Astrocyte (in vitro differentiated cells and primary cell): ENCODE measurements around the gene PRPF31. TPM values are rescaled to one million over a fixed set of nuclear protein-coding genes. Genes with fewer than 3 reads are reported as not detected.

Source experiments
- DNase-seq: peaks from one replicate; pipeline ENCODE4 v3.0.0-alpha.2; 2010; ENCODE audit warnings: low read depth
- FAIRE-seq: peaks from 2 replicates; lab custom pipeline; 2011; peaks lifted over from hg19 to GRCh38; lab: Jason Lieb, UNC
- H2AFZ ChIP-seq: 2 replicates; pipeline ENCODE4 v1.6.0; 2012; ENCODE audit warnings: low read depth, low read length, inconsistent platforms
- H3K27ac ChIP-seq: 2 replicates; pipeline ENCODE4 v1.5.1; 2011; ENCODE audit warnings: low read depth, low read length, inconsistent platforms
- H3K27me3 ChIP-seq: 2 replicates; pipeline ENCODE4 v1.6.0; 2011; ENCODE audit warnings: low read length, inconsistent platforms; ENCODE audit not compliant: insufficient read depth
- H3K36me3 ChIP-seq: 2 replicates; pipeline ENCODE4 v1.5.1; 2011; ENCODE audit warnings: low read length, inconsistent platforms; ENCODE audit not compliant: insufficient read depth
- H3K4me1 ChIP-seq: 2 replicates; pipeline ENCODE4 v1.5.1; 2011; ENCODE audit warnings: low read length, inconsistent platforms; ENCODE audit not compliant: insufficient read depth
- H3K4me2 ChIP-seq: 2 replicates; pipeline ENCODE4 v1.6.0; 2012; ENCODE audit warnings: low read length, inconsistent platforms
- H3K4me3 ChIP-seq: 2 replicates; pipeline ENCODE4 v1.5.1; 2011; ENCODE audit warnings: low read depth, mild to moderate bottlenecking, low read length, inconsistent platforms; ENCODE audit not compliant: insufficient read depth
- H3K79me2 ChIP-seq: 2 replicates; pipeline ENCODE4 v1.6.0; 2012; ENCODE audit warnings: mild to moderate bottlenecking, low read length, inconsistent platforms; ENCODE audit not compliant: insufficient read depth
- H3K9ac ChIP-seq: 2 replicates; pipeline ENCODE4 v1.6.0; 2012; ENCODE audit warnings: mild to moderate bottlenecking, low read length, inconsistent platforms
- H3K9me3 ChIP-seq: 2 replicates; pipeline ENCODE4 v1.5.1; 2012; ENCODE audit warnings: low read depth, mild to moderate bottlenecking, low read length, inconsistent platforms; ENCODE audit not compliant: insufficient read depth
- H4K20me1 ChIP-seq: 2 replicates; pipeline ENCODE4 v1.6.0; 2012; ENCODE audit warnings: low read length, inconsistent platforms; ENCODE audit not compliant: insufficient read depth
- H3K27ac Mint-ChIP-seq: one replicate; pipeline ENCODE4 v1.8.0; 2021; ENCODE audit warnings: mild to moderate bottlenecking, mixed read lengths; ENCODE audit not compliant: unreplicated experiment
- H3K27me3 Mint-ChIP-seq: one replicate; pipeline ENCODE4 v1.8.0; 2021; ENCODE audit warnings: low read depth, mixed read lengths; ENCODE audit not compliant: unreplicated experiment
- H3K36me3 Mint-ChIP-seq: one replicate; pipeline ENCODE4 v1.8.0; 2021; ENCODE audit warnings: low read depth, mixed read lengths; ENCODE audit not compliant: unreplicated experiment
- H3K4me1 Mint-ChIP-seq: one replicate; pipeline ENCODE4 v1.8.0; 2021; ENCODE audit warnings: low read depth, mixed read lengths; ENCODE audit not compliant: unreplicated experiment
- H3K4me3 Mint-ChIP-seq: one replicate; pipeline ENCODE4 v1.8.0; 2021; ENCODE audit warnings: mild to moderate bottlenecking, moderate library complexity, mixed read lengths; ENCODE audit not compliant: unreplicated experiment
- H3K9me3 Mint-ChIP-seq: one replicate; pipeline ENCODE4 v1.8.0; 2021; ENCODE audit warnings: mild to moderate bottlenecking, mixed read lengths; ENCODE audit not compliant: unreplicated experiment
- EZH2 ChIP-seq: IDR thresholded peaks from 2 replicates; pipeline ENCODE4 v1.6.1; 2012; ENCODE audit warnings: mild to moderate bottlenecking, low read length, inconsistent platforms; ENCODE audit not compliant: insufficient read depth
- total RNA-seq: library from RNA; stranded (reverse); gene quantifications from 2 replicates; pipeline ENCODE4 v1.2.1, GENCODE V29; 2021
- TF ChIP-seq, protein P1 (sequence below): IDR thresholded peaks from 2 replicates; pipeline ENCODE4 v1.5.1; 2011; ENCODE audit warnings: low read depth, mild to moderate bottlenecking, inconsistent platforms, low read length, moderate library complexity; ENCODE audit not compliant: insufficient read depth

The PRPF31 gene
- total RNA-seq, 1 donor from 2014 or later, result 67.2 TPM

DNA sequence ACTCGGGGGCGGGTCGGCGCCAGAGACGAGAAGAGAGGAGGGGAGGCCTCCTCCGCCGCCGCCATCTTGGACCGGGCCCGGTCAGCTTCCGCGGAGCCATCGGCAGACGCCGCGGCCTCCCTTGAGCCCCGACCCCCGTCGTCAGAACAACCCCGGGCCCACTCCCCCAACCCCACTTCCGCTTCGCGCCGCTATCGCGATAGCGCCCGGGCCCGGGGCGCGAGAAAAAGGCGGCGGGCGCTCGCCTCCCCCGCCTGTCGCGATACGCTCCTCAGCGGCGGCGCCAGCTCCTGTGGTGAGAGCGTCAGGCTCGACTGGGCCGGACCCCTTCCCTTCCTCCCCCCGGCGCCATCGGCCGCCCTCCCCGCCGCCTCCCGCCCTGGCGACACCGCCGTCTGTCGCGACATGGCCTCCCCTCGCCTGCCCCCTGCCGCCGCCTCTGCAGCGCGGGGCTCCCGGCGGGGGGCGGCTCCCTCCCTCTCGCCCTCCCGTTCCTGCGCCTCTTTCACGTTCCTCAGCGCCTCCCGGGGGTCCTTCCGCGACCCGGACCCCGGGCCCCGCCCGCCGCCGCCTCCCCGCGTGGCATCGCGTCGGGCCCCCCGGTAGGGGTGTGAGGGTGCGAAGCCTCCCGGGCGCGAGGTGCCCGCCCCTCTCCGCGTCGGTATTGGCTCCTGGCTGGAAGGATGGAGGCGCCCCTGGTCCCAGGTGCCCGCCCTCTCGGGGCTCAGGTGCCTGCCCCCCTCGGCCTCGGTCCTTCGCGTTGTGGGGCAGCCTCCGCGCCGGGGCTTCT is 22.3 kb downstream of the PRPF31 start, which contains the start of gene CNOT3:
Gene CNOT3 (plus strand): TSS at position 64 of the 790 bp plus-strand sequence. CDS start 5,217 bp downstream, outside the sequence.
- H3K27ac Mint-ChIP-seq, result peak within 1 kb of the TSS; percentile 87
- Histone ChIP-seq H2AFZ (peak within 1 kb of the TSS; percentile 67), H4K20me1 (peaks cover 45% of the 10 kb centered on the region), H3K4me2 (peak within 1 kb of the TSS; percentile 95), H3K79me2 (peaks cover 54% of the 10 kb centered on the region), H3K9ac (peak within 1 kb of the TSS; percentile 98), H3K4me1 (peaks cover 21% of the 10 kb centered on the region), H3K27me3 (no peaks in the 10 kb centered on the region), H3K27ac (peak within 1 kb of the TSS; percentile 92), H3K9me3 (no peaks in the 10 kb centered on the region), H3K36me3 (peaks cover 8% of the 10 kb centered on the region), H3K4me3 (peak within 1 kb of the TSS; percentile 72)
- TF ChIP-seq, protein P1, sequence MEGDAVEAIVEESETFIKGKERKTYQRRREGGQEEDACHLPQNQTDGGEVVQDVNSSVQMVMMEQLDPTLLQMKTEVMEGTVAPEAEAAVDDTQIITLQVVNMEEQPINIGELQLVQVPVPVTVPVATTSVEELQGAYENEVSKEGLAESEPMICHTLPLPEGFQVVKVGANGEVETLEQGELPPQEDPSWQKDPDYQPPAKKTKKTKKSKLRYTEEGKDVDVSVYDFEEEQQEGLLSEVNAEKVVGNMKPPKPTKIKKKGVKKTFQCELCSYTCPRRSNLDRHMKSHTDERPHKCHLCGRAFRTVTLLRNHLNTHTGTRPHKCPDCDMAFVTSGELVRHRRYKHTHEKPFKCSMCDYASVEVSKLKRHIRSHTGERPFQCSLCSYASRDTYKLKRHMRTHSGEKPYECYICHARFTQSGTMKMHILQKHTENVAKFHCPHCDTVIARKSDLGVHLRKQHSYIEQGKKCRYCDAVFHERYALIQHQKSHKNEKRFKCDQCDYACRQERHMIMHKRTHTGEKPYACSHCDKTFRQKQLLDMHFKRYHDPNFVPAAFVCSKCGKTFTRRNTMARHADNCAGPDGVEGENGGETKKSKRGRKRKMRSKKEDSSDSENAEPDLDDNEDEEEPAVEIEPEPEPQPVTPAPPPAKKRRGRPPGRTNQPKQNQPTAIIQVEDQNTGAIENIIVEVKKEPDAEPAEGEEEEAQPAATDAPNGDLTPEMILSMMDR, result no peak
- TF ChIP-seq EZH2, result no peak
- FAIRE-seq (no peak), DNase-seq (no peak)
- H3K9me3 Mint-ChIP-seq, result no peaks in the 10 kb centered on the region
- peak within 1 kb of the TSS; percentile 92 for H3K4me3 Mint-ChIP-seq
- no peaks in the 10 kb centered on the region for H3K27me3 Mint-ChIP-seq
- peaks cover 23% of the 10 kb centered on the region for H3K4me1 Mint-ChIP-seq
- peaks cover 15% of the 10 kb centered on the region for H3K36me3 Mint-ChIP-seq

DNA sequence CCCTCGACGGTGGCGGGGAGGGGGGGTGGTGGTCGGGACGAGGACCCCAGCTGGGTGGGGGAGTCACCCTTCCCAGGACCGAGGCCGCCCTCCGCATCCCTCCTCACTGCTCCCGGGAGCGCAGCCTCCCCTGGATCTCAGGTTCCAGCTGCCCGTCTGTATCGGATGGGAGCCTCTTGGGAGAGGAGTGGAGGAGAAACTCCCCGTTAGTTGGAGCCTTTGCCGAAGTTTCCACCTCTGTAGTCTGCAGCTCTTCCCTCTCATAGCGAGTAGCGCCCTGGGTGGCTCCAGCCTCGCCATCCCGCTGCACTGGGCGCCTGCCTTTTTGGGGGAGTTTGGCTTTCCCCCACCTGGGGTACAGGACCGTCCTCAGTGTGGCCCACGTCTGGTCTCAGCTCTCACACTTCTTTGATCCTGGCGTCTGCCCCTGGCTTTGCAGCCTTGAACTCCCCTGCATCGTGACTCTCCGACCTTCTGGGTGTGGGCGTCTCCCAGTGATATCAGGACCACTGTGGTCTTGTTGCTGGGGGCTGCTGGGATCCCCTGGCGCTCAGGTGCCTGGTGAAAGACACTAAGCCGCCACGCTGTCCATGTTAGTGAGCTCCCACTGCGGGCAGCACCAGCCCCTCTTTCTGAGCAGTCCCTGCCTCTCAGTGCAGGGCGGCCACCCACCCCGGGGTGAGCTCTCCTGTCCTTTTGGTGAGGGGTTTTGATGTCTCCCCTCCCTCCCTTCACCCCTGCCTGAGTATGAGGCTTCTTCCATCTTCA is 23.1 kb downstream of the PRPF31 start:
- TF ChIP-seq, protein P1, result no peak
- no peak for TF ChIP-seq EZH2
- Histone ChIP-seq H4K20me1 (peaks cover 52% of the 10 kb centered on the region), H2AFZ (no peak overlapping the region), H3K27ac (no peak overlapping the region), H3K27me3 (no peaks in the 10 kb centered on the region), H3K4me2 (peak overlapping the region; percentile 93), H3K9ac (peak overlapping the region; percentile 98), H3K4me3 (peak overlapping the region; percentile 72), H3K79me2 (peaks cover 55% of the 10 kb centered on the region), H3K9me3 (no peaks in the 10 kb centered on the region), H3K36me3 (peaks cover 14% of the 10 kb centered on the region), H3K4me1 (peaks cover 21% of the 10 kb centered on the region)
- Mint-ChIP-seq H3K36me3 (peaks cover 15% of the 10 kb centered on the region), H3K9me3 (no peaks in the 10 kb centered on the region), H3K27ac (peak overlapping the region; percentile 87), H3K4me1 (peaks cover 23% of the 10 kb centered on the region), H3K4me3 (peak overlapping the region; percentile 92), H3K27me3 (no peaks in the 10 kb centered on the region)
- FAIRE-seq, result no peak
- no peak for DNase-seq
